SK-N-SH (cell line): Measurements from ENCODE around the gene CALCOCO2. TPM values are rescaled to one million over a fixed set of nuclear protein-coding genes. Genes with fewer than 3 reads are reported as not detected.
A peak's percentile ranks its signal among the peaks of the same experiment; 100 is the strongest.

ENCODE experiments used
- CTCF ChIA-PET: fragments of 300-600, 350-600 bp; formaldehyde crosslinking; extraction: SDS; loops from one replicate; lab custom pipeline; 2021; lab: Yijun Ruan, JAX
- POLR2A ChIA-PET: fragments of 350-600 bp; sonication (Branson Sonifier 250); formaldehyde crosslinking; extraction: SDS; loops from one replicate; lab custom pipeline; 2020; ENCODE audit warnings: antibody characterized with exemption, inconsistent platforms; lab: Yijun Ruan, JAX
- DNase-seq: peaks from one replicate; pipeline ENCODE4 v3.0.0; 2012
- H2AFZ ChIP-seq: fragments of 200-600 bp; sonication (generic); 2 replicates; pipeline ENCODE4 v1.8.1; 2016; ENCODE audit warnings: antibody characterized with exemption, mild to moderate bottlenecking, low read depth
- H3F3A ChIP-seq: fragments of 200-600 bp; sonication (generic); replicated peaks from 2 replicates; pipeline ENCODE3; 2016; ENCODE audit warnings: antibody characterized with exemption, mild to moderate bottlenecking; ENCODE audit not compliant: insufficient read depth
- H3K27ac ChIP-seq, 2 experiments: fragments of 200-500 bp in 1 of 2; fragments of 200-600 bp in 1 of 2; sonication (Bioruptor generic) in 1 of 2; sonication (generic), shearing (Covaris generic) in 1 of 2; 2 replicates each; pipeline versions ENCODE4 v1.5.1 to v1.6.1; 2014 to 2016; ENCODE audit warnings: low read depth in 2 of 2, inconsistent platforms in 1 of 2, low read length in 1 of 2, mild to moderate bottlenecking in 1 of 2, mixed read lengths in 1 of 2
- H3K27me3 ChIP-seq: fragments of 200-600 bp; sonication (generic), shearing (Covaris generic); 2 replicates; pipeline ENCODE4 v1.6.1; 2016; ENCODE audit warnings: mixed run types; ENCODE audit not compliant: insufficient read depth
- H3K36me3 ChIP-seq, 2 experiments: fragments of 200-500 bp in 1 of 2; fragments of 200-600 bp in 1 of 2; sonication (Bioruptor generic) in 1 of 2; sonication (generic) in 1 of 2; replicated peaks in 1 of 2; 2 replicates each; pipeline versions ENCODE3 to v1.5.1; 2014 to 2016; ENCODE audit warnings: low read length in 1 of 2, mild to moderate bottlenecking in 1 of 2; ENCODE audit not compliant: insufficient read depth in 2 of 2, control insufficient read depth in 1 of 2
- H3K4me1 ChIP-seq, 2 experiments: fragments of 200-500 bp in 1 of 2; fragments of 200-600 bp in 1 of 2; sonication (Bioruptor generic) in 1 of 2; sonication (generic), shearing (Covaris generic) in 1 of 2; 2 replicates each; pipeline versions ENCODE4 v1.5.1 to v1.6.1; 2014 to 2016; ENCODE audit warnings: low read depth in 1 of 2, low read length in 1 of 2, mixed run types in 1 of 2; ENCODE audit not compliant: insufficient read depth in 2 of 2, control insufficient read depth in 1 of 2
- H3K4me2 ChIP-seq: fragments of 200-600 bp; sonication (generic), shearing (Covaris generic); 2 replicates; pipeline ENCODE4 v1.6.1; 2017; ENCODE audit warnings: mixed run types
- H3K4me3 ChIP-seq, 2 experiments: fragments of 200-500 bp in 1 of 2; fragments of 200-600 bp in 1 of 2; sonication (Bioruptor generic) in 1 of 2; sonication (generic), shearing (Covaris generic) in 1 of 2; 2 replicates each; pipeline versions ENCODE4 v1.5.1 to v1.8.1; 2014 to 2016; ENCODE audit warnings: low read depth in 2 of 2, inconsistent platforms in 1 of 2, low read length in 1 of 2, mild to moderate bottlenecking in 1 of 2, mixed read lengths in 1 of 2, moderate library complexity in 1 of 2
- H3K79me2 ChIP-seq: fragments of 200-600 bp; sonication (generic); 2 replicates; pipeline ENCODE4 v1.8.1; 2017; ENCODE audit warnings: mild to moderate bottlenecking; ENCODE audit not compliant: insufficient read depth
- H3K9ac ChIP-seq: fragments of 200-600 bp; sonication (generic); 2 replicates; pipeline ENCODE4 v1.6.1; 2017; ENCODE audit warnings: mixed run types
- H3K9me2 ChIP-seq: fragments of 200-600 bp; sonication (generic); 2 replicates; pipeline ENCODE4 v1.6.1; 2017; ENCODE audit warnings: mixed run types
- H3K9me3 ChIP-seq: fragments of 200-600 bp; sonication (generic); 2 replicates; pipeline ENCODE4 v1.6.1; 2017; ENCODE audit warnings: mixed run types, mild to moderate bottlenecking, moderate library complexity
- H4K20me1 ChIP-seq: fragments of 200-600 bp; sonication (generic); 2 replicates; pipeline ENCODE4 v1.6.1; 2017; ENCODE audit warnings: mild to moderate bottlenecking, mixed run types; ENCODE audit not compliant: insufficient read depth
- EP300 ChIP-seq, 2 experiments: IDR thresholded peaks; 2 replicates each; pipeline versions ENCODE4 v1.4.0 to v1.6.1; 2012; ENCODE audit warnings: borderline replicate concordance in 1 of 2, low read depth in 1 of 2, low read length in 1 of 2
- RAD21 ChIP-seq: IDR thresholded peaks from 2 replicates; pipeline ENCODE4 v1.6.1; 2012; ENCODE audit warnings: mild to moderate bottlenecking, low read length
- REST ChIP-seq: IDR thresholded peaks from 2 replicates; pipeline ENCODE4 v1.6.1; 2012; ENCODE audit warnings: mild to moderate bottlenecking, low read depth, low read length, moderate library complexity
- SMC3 ChIP-seq: IDR thresholded peaks from 2 replicates; pipeline ENCODE4 v1.6.1; 2012; ENCODE audit warnings: low read depth, low read length, improper control_type of control experiment
- USF2 ChIP-seq: fragments of 150-350 bp; IDR thresholded peaks from 2 replicates; pipeline ENCODE4 v1.6.1; 2017; ENCODE audit warnings: antibody characterized with exemption, low read length, low read depth, borderline replicate concordance
- WGBS: methylation state at CpG from one replicate; pipeline ENCODE4 v1.1.6; 2017; ENCODE audit warnings: low lambda C conversion rate; 5-methylcytosine and 5-hydroxymethylcytosine counted together
- polyA plus RNA-seq, 3 experiments: library from polyadenylated mRNA; depleted of rRNA; stranded (reverse); fragments of >200 nt; gene quantifications; 2 replicates each; pipeline ENCODE4 v1.2.3, GENCODE V29; 2012
- TF ChIP-seq, protein P1 (sequence below): fragments of 150-350 bp; IDR thresholded peaks from 2 replicates; pipeline ENCODE4 v1.6.1; 2016; ENCODE audit warnings: mild to moderate bottlenecking, low read depth, low read length
- TF ChIP-seq, protein P2 (sequence below): fragments of 200-600 bp; sonication (generic); IDR thresholded peaks from 2 replicates; pipeline ENCODE4 v1.6.1; 2017; ENCODE audit warnings: antibody characterized with exemption, mild to moderate bottlenecking, moderate library complexity

CALCOCO2 gene
- polyA plus RNA-seq, 1 of the 3 experiments (the other 2 are of a cell fraction), result 49.9 TPM

GRCh38 chr17:48873696-48874443 lies 43.0 kb downstream of the CALCOCO2 start (continued):
- TF ChIP-seq EP300 (IDR thresholded peaks at IDR 0.05; ENCODE audit: borderline replicate concordance in 1 of 2, low read depth in 1 of 2, low read length in 1 of 2) (no peak), SMC3 (no peak)
- TF ChIP-seq, protein P1, sequence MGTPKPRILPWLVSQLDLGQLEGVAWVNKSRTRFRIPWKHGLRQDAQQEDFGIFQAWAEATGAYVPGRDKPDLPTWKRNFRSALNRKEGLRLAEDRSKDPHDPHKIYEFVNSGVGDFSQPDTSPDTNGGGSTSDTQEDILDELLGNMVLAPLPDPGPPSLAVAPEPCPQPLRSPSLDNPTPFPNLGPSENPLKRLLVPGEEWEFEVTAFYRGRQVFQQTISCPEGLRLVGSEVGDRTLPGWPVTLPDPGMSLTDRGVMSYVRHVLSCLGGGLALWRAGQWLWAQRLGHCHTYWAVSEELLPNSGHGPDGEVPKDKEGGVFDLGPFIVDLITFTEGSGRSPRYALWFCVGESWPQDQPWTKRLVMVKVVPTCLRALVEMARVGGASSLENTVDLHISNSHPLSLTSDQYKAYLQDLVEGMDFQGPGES, result no peak

DNA sequence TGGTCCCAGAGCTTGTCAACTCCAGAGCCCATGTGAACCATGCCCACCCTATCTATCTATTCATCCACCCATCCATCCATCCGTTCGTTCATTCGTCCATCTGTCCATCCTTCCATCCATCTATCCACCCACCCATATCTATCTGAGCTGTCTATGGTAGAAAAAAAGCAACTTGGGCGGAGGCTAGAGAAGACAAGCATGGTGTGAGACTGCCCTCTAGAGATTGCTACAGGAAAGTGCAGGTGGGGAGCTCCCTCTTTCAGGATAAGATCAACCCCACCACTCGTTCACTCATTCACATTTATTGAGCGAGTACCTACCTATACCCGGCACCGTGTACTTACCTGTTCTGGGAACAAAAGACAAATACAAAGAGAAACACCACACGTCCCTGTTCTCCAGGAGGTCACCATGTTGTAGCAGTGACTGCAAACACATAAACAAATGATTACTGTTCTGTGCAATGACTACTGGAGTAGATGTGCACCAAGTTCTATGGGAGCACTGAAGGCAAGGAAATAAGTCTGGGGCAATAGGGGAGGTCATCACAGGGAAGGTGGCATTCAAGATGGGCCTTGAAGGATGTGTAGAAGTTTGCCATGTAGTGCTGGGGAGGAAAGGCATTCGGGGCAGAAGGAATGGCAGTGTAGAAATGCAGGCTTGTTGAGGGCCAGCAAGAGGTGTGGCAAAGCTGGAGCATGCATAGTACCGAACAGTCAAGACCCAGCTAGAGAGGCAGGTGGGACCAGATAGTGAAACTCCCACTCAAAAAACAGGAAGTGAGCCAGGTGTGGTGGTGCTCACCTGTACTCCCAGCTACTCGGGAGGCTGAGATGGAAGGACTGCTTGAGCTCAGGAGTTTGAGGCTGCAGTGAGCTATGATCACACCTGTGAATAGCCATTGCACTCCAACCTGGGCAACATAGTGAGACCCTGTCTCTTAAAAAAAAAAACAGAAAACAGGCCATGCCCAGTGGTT lies 48.4 kb downstream of the CALCOCO2 start:
- ChIA-PET POLR2A (interaction anchor here (0.7 to 1.7 kb wide), 6 partner anchors 13 to 155 kb away, joined by 3 to 6 read pairs (median 4); partner anchors contain the start of gene ATP5MC1), CTCF (interaction anchor here (0.5 to 32.7 kb wide), 113 partner anchors 12 to 924 kb away, joined by 3 to 1196 read pairs (median 5); partner anchors contain the start of genes ABI3, ATP5MC1, CALCOCO2 and GNGT2)
- H3K9me3 ChIP-seq, result no peaks in the 10 kb centered on the region
- no peaks in the 10 kb centered on the region for H3K79me2 ChIP-seq
- H3K36me3 ChIP-seq, result no peaks in the 10 kb centered on the region
- no peak overlapping the region for H3K27ac ChIP-seq
- TF ChIP-seq USF2, result no peak
- TF ChIP-seq, protein P2, sequence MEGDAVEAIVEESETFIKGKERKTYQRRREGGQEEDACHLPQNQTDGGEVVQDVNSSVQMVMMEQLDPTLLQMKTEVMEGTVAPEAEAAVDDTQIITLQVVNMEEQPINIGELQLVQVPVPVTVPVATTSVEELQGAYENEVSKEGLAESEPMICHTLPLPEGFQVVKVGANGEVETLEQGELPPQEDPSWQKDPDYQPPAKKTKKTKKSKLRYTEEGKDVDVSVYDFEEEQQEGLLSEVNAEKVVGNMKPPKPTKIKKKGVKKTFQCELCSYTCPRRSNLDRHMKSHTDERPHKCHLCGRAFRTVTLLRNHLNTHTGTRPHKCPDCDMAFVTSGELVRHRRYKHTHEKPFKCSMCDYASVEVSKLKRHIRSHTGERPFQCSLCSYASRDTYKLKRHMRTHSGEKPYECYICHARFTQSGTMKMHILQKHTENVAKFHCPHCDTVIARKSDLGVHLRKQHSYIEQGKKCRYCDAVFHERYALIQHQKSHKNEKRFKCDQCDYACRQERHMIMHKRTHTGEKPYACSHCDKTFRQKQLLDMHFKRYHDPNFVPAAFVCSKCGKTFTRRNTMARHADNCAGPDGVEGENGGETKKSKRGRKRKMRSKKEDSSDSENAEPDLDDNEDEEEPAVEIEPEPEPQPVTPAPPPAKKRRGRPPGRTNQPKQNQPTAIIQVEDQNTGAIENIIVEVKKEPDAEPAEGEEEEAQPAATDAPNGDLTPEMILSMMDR, result peak; percentile 100
- peak; percentile 100 for TF ChIP-seq RAD21
- peak; percentile 96 for TF ChIP-seq SMC3
- peak; percentile 84; the same call in 1 of the 2 replicates for TF ChIP-seq REST
- H3K4me2 ChIP-seq, result no peak overlapping the region
- WGBS, result 10% methylated on average over 12 of the region's 12 CpGs
- H3K9ac ChIP-seq, result no peak overlapping the region
- no peaks in the 10 kb centered on the region for H4K20me1 ChIP-seq
- peak; percentile 87 for DNase-seq
- no peak overlapping the region for H3K4me3 ChIP-seq
- peaks cover 26% of the 10 kb centered on the region; the same call in 1 of the 2 replicates for H3K27me3 ChIP-seq
- H2AFZ ChIP-seq, result no peak overlapping the region
- no peaks in the 10 kb centered on the region for H3K4me1 ChIP-seq
- no peaks in the 10 kb centered on the region for H3K9me2 ChIP-seq
- no peaks in the 10 kb centered on the region for H3F3A ChIP-seq
